KMS-11 (cell line): ENCODE data around the gene VAT1L.

Experiments
- H2AFZ ChIP-seq: fragments of 200-600 bp; sonication (generic); 2 replicates; pipeline ENCODE4 v1.6.1; 2016; ENCODE audit warnings: antibody characterized with exemption, mixed run types, low read depth
- H3K27ac ChIP-seq: fragments of 200-600 bp; sonication (generic); 2 replicates; pipeline ENCODE4 v1.6.1; 2016; ENCODE audit warnings: mild to moderate bottlenecking, mixed run types
- H3K27me3 ChIP-seq: fragments of 200-600 bp; sonication (generic); 2 replicates; pipeline ENCODE4 v1.6.1; 2017; ENCODE audit warnings: mild to moderate bottlenecking, low read depth, mixed run types, moderate library complexity; ENCODE audit not compliant: insufficient read depth
- H3K36me3 ChIP-seq: fragments of 200-600 bp; sonication (generic); 2 replicates; pipeline ENCODE4 v1.6.1; 2017; ENCODE audit warnings: mild to moderate bottlenecking, mixed run types; ENCODE audit not compliant: insufficient read depth
- H3K4me1 ChIP-seq: fragments of 200-600 bp; sonication (generic); 2 replicates; pipeline ENCODE4 v1.6.1; 2016; ENCODE audit warnings: mild to moderate bottlenecking, low read depth, mixed run types; ENCODE audit not compliant: poor library complexity, severe bottlenecking
- H3K4me2 ChIP-seq: fragments of 200-600 bp; sonication (generic); 2 replicates; pipeline ENCODE4 v1.7.0; 2016; ENCODE audit warnings: mild to moderate bottlenecking, mixed run types
- H3K4me3 ChIP-seq: fragments of 200-600 bp; sonication (generic); IDR thresholded peaks from 2 replicates; pipeline ENCODE4 v1.6.1; 2017; ENCODE audit warnings: low read depth, low read length, mixed read lengths; ENCODE audit not compliant: insufficient read depth
- H3K79me2 ChIP-seq: fragments of 200-600 bp; sonication (generic); 2 replicates; pipeline ENCODE4 v1.6.1; 2016; ENCODE audit warnings: low read depth, mixed run types; ENCODE audit not compliant: insufficient read depth
- H3K9ac ChIP-seq: fragments of 200-600 bp; sonication (generic); 2 replicates; pipeline ENCODE4 v1.6.1; 2016; ENCODE audit warnings: mild to moderate bottlenecking, mixed run types
- H4K20me1 ChIP-seq: fragments of 200-600 bp; sonication (generic); 2 replicates; pipeline ENCODE4 v1.6.1; 2016; ENCODE audit warnings: mild to moderate bottlenecking, mixed run types; ENCODE audit not compliant: insufficient read depth
- CTCF ChIP-seq: fragments of 200-600 bp; sonication (generic); conservative IDR thresholded peaks from 2 replicates; pipeline ENCODE4 v1.6.1; 2017; ENCODE audit warnings: low read depth, mild to moderate bottlenecking, antibody characterized with exemption, low read length, moderate library complexity, mixed read lengths

Gene VAT1L

GRCh38 chr16:77840673-77841501 is 52.5 kb downstream of the VAT1L start:
- no peaks in the 10 kb centered on the region for H3K36me3 ChIP-seq
- TF ChIP-seq CTCF: no peak
- H3K79me2 ChIP-seq: no peaks in the 10 kb centered on the region
- H3K9ac ChIP-seq: no peak overlapping the region
- H3K4me2 ChIP-seq: no peak overlapping the region
- no peaks in the 10 kb centered on the region for H3K27me3 ChIP-seq
- H4K20me1 ChIP-seq: no peaks in the 10 kb centered on the region
- no peak overlapping the region for H3K4me3 ChIP-seq
- no peak overlapping the region for H2AFZ ChIP-seq
- no peak overlapping the region for H3K27ac ChIP-seq
- no peaks in the 10 kb centered on the region for H3K4me1 ChIP-seq

GRCh38 chr16:77841502-77841763 is 53.1 kb downstream of the VAT1L start:
- Histone ChIP-seq H3K4me3 (no peak overlapping the region), H3K27ac (no peak overlapping the region), H3K79me2 (no peaks in the 10 kb centered on the region), H3K4me1 (no peaks in the 10 kb centered on the region), H3K27me3 (no peaks in the 10 kb centered on the region), H3K9ac (no peak overlapping the region), H3K36me3 (no peaks in the 10 kb centered on the region), H2AFZ (no peak overlapping the region), H4K20me1 (no peaks in the 10 kb centered on the region), H3K4me2 (no peak overlapping the region)
- no peak for TF ChIP-seq CTCF

GRCh38 chr16:77842468-77842867 is 54.1 kb downstream of the VAT1L start:
- H4K20me1 ChIP-seq: no peaks in the 10 kb centered on the region
- no peaks in the 10 kb centered on the region for H3K4me1 ChIP-seq
- TF ChIP-seq CTCF: no peak

GRCh38 chr16:77843405-77843804 is 55.0 kb downstream of the VAT1L start:
- H3K27ac ChIP-seq: no peak overlapping the region
- no peak overlapping the region for H2AFZ ChIP-seq
- H3K9ac ChIP-seq: no peak overlapping the region
- H3K4me3 ChIP-seq: no peak overlapping the region
- no peak for TF ChIP-seq CTCF
- no peaks in the 10 kb centered on the region for H3K36me3 ChIP-seq
- H3K79me2 ChIP-seq: no peaks in the 10 kb centered on the region
- no peaks in the 10 kb centered on the region for H3K27me3 ChIP-seq
- no peaks in the 10 kb centered on the region for H4K20me1 ChIP-seq
- H3K4me1 ChIP-seq: no peaks in the 10 kb centered on the region
- H3K4me2 ChIP-seq: no peak overlapping the region

More at GRCh38 chr16:77842468-77842867, 54.1 kb downstream of the VAT1L start:
- Histone ChIP-seq H2AFZ (no peak overlapping the region), H3K36me3 (no peaks in the 10 kb centered on the region), H3K27me3 (no peaks in the 10 kb centered on the region), H3K4me2 (no peak overlapping the region), H3K4me3 (no peak overlapping the region), H3K79me2 (no peaks in the 10 kb centered on the region), H3K9ac (no peak overlapping the region), H3K27ac (no peak overlapping the region)
